Sigmoid colon (tissue), 4 donors: ENCODE measurements around the gene UBXN4.

Experiments
- CTCF ChIP-seq, 4 experiments: fragments of 450-650 bp in 3 of 4; fragments of 200-600 bp in 1 of 4; IDR thresholded peaks; one replicate each; pipeline ENCODE4 v1.5.1; 2016 to 2019; ENCODE audit warnings: antibody characterized with exemption in 4 of 4, mild to moderate bottlenecking in 3 of 4, moderate library complexity in 2 of 4
- POLR2A ChIP-seq, 2 donors: fragments of 450-650 bp; IDR thresholded peaks; one replicate each; pipeline ENCODE4 v1.6.1; 2016; ENCODE audit warnings: antibody characterized with exemption in 2 of 2, mild to moderate bottlenecking in 2 of 2, moderate library complexity in 2 of 2
- POLR2AphosphoS5 ChIP-seq, 4 donors: sonication (generic); formaldehyde crosslinking; IDR thresholded peaks; one replicate each; pipeline ENCODE4 v1.6.1; 2017; ENCODE audit warnings: antibody characterized with exemption in 4 of 4

- TF ChIP-seq CTCF (IDR thresholded peaks at IDR 0.05) (no peak), POLR2A (IDR thresholded peaks at IDR 0.05) (no peak), POLR2AphosphoS5 (IDR thresholded peaks at IDR 0.05) (no peak)
These were observed 81.2 kb downstream of the UBXN4 start for GRCh38 chr2:135822855-135823254.
